ENCODE measurements around the gene MAP6.

The MAP6 gene

DNA sequence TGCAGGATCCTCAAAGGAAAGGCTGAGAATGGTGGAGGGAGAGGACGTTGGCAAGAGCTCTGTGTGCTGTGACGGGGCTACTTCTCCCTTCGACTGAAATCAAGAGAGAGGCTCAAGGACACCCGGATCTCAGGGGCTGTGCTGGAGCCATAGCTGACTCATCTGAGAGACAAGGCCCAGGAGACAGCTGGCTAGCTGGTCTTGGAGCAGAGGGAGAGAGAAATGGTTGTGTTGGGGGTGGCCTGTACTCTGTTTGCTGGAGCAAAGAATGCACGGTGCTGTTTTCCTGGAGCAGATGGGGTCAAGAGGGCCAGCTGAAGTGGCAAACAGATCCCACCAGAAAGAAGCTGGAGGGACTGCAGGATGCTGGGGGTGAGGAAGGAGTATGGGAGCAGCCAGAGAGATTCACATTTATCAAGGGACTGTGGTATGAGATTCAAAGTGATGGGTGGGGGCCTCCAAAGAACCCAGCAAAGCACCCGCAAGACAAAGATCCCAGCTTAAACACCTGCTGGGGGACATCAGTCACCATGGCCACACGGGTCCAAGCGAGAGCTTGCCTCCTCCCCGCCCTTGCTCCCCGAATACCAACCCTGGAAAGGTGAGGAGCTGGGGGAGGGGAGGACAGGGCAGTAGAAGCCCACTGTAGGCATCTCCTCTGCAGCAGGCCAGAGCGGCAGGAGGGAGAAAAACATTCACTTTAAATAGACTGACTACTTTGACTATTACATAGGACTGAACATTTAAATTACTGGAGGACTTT is 40.8 kb downstream of the MAP6 start:
- no peak for DNase-seq

DNA sequence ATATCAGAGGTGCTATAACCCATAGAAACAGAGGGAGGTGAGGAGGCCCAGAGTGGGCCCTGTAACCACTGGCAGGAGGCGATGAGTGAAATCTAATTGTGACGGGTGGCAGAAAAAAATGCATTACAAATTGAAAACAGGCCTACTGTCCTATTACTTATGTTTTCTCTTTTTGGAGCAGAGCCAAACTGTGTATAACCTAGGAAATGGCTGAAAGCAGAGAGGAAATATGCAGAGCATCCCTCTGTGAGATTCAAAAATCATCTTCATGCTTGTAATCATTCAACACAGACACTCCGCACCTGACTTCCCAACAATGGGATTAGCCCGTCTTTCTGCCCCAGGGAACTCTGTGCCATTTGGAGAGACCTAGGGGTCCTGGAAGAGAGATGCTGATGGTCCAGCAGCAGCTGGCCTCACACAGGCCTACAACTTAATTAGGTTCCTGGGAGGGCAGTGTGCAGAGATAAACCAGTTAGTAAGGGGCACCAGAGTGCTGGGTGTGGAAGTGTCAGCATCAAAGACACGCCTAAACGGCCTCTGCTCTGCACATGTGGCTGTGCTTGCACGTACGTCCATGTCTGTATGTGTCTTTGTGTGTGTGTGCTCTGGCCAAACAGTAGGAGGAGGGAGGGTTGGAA is 41.8 kb downstream of the MAP6 start:
- DNase-seq: no peak

DNA sequence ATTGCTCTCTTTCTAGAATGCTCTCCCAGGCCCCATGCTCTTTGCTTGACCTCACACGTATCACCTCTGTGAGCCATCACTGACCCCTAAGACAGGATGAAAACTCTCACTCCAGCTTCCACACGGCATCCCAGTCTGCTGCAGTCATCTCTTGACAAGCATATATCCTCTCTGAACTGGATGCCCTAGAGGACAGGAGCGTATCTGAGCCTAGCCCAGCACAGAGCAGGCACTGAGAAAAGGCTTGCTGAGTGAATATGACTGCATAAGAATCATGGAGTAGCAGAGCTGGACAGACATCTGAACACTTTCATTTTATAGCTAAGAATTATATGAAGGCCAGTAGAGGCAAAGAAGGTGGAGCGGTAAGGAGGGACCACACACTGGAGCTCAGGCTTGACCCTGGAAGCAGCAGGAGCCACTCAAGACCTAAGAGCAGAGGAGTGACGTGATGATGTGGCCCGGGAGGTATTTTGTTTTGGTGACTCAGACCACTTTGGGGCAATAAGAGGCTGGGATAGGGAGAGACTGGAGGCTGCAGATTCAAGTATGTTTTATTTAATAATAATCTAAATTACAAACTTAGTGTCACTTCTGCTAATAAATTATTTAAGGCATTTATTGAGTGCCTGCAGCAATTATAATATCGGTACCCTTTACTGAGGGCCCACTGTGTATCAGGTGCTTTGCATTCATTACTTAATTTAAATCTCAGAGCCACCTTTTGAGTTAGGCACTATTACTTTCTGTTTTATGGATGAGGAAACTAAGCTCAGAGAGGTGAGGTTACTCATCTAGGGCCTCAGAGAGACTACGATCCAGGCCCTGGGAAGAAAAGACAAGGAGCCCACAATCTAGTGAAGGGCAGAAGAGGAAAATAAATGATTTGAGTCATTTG is 42.6 kb downstream of the MAP6 start:
- no peak for DNase-seq

DNA sequence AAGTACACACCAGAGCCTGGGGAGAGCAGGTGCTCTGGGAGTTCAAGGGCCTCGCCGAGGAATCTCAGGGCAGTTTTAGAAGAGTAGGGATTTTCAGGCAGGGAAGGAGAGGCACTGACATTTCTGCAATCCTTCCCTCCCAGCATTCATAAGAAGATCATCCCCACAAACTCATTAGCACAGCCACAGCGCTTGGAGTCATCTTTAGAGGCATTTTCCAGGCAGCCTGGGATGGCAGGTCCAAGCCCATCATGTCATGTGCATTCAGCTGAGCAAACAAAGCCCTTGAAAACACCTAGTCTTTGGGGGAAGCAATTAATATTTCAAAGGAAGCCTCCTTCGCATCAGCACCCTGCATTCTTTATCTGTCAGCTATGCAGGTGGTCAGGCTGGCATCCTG is 43.8 kb downstream of the MAP6 start:
- no peak for DNase-seq

DNA sequence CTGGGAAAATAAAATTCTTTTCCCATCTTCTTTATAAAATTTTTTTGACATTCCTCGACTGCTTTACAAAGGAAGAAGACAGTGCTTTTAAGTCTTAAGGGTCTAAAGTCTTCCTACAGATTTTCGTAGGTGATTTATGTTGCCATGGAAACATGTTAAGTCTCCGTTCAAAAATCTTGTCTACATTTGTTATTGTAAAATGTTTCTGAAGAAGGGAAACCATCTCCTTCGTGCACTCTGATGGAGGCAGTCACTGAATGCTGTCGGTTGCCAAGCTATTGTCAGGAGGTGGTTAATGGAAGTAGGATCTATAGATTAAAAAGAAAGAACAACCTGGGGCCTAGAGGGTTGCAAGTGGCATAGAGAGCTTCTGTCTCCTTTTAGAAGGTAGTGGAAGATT is 52.6 kb downstream of the MAP6 start:
- no peak for DNase-seq

DNA sequence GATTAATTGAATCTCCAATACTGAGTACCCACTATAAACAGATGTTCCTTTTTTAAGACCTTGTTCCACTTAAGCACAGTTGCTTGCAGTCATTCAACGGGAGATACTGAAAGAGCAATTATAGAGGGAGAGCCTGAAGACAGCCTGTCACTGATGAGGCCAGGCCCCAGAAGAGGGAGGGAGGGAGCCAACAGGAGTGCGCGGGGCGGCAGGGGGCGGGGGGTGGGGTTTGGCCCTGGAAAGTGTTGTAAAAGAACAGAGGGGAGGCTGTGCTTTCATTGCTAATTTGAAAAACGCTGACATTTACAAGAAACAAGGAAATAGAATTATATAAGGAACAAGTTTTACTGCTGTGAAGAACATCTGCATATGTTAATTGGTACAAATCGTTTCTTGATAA is 53.1 kb downstream of the MAP6 start:
- DNase-seq: peak; percentile 19

DNA sequence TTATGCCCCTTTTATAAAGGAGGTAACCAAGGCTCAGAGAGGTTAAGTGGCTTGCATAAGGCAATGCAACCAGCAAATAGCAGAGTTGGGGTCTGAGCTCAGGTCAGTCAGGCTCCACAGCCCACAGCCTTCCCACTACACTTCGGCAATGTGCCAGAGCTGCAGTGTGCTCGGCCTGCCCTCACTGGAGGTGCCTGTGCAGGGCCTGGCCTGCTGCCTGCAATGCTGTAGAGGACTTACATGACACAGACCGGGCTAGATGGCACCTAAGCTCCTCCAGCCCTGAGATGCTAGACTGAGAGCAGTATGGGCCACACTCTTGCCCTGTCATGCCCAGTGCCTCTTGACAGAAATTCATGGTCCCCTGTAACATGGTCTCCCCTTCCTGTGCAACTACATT is 57.0 kb downstream of the MAP6 start:
- peak; percentile 23 for DNase-seq

DNA sequence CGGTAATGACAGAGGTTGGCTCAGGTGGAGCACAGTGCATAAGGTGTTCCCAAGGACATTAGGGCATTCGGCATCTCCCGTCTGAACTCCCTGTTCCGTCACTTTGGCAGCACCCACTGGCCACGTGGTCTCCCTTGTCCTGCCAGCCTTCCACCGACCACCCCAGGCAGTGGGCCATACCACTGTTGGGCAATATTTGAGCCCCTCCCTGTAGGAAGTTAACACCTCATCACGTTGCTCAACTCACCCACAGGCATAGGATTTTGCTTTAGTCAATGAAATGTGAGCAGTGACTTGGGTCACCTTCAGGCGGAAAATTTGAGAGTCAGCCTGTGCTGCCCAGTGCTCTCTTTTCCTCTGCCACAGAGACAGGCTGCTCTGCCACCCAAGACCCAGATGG is 62.7 kb downstream of the MAP6 start:
- no peak for DNase-seq

DNA sequence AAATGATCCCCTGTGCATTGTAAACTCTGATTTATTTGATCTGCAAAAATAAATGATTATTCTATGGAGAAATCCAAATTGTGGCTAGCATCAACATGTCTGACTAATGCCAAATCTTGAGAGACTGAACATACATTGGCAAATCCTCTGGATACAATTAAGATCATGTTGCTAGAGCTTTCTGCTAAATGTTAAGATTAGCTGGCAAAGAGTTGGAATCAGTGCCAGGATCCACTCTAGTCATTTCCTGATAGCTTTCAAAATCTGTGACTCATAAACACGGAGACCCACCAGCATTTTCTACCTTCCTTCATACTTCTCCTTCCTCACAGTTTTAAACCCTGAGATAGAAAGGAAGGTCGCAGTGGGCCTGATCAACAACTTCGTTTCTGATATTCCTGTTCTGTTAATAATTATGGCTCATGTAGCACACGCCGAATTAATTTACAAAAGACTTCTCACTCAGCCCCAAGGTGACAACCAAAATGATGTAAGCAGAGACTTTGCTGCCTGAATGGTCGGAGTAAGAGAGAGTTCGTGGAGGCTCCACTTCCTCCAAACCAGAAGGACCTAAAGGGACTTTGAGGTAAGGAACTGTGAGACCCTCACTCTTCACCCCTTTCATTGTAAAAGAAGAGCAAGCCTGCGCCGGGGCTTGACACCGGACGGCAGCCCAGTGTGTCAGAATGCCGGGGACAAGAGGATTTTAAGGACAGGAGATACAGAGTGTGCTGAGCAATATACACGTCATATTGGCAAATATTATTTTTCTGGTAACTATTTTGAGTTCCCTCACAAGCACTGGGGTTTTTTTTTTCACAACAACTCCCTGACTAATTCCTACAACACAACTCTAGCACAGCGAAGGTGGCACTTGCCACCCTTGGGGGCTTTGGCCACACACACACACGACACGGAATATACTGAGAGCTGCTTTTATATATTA is 64.8 kb downstream of the MAP6 start:
- DNase-seq: no peak

DNA sequence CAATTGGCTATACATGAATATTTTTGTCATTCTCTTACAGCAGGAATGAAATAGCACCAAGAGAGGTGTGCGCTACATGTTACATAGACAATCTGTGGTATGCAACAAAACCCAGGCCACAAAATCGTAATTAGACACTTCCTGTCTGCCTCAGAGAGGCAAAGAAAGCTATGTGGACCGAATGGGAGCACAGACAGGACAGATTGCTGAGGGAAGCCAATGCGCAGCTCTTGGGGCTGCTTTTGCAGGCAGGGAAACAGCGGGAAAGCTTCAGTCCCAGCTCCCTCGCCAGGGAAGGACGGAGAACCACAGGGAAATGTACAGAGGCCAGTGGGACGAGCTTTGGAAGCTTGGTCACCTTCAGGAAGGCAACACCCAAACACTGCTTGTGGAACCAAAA is 65.9 kb downstream of the MAP6 start:
- no peak for DNase-seq

DNA sequence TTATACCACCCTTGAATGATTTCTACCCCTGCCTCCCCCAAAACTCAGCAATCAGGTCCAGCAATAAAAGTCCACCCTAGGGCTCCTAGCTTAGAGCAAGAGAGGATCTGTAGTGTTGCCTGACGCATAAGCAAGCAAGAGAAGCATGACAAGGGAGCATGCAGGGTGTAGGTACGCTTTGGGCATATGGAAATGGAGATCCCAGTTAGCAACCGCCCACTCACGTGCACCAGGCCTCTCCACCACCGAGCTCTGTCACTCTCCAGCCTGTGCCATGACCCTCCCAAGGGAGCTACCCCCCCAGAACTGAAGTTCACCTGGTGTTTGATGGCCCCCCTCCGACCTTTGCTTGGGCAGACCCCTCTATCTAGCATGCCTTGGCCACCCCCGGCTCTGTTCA is 67.3 kb downstream of the MAP6 start:
- DNase-seq: no peak

DNA sequence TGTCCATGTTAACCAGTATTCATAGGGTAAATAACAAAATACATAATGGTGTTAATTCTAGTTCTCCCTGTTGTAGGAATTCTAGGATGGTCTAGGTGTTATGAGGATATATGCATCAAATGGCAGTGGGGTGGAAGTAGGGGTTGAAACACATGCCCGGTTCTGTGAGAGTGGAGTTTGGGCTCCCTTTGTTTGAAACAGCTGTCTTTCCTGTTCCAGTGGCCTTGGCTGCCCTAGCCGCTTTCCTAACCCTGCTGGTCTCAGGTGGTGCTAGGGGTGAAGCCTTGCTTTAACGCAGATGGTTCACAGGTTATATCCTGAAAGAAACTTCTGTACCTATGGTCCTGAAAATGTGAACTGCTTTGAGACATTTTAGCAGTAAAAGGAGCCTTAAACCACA is 68.5 kb downstream of the MAP6 start:
- no peak for DNase-seq

DNA sequence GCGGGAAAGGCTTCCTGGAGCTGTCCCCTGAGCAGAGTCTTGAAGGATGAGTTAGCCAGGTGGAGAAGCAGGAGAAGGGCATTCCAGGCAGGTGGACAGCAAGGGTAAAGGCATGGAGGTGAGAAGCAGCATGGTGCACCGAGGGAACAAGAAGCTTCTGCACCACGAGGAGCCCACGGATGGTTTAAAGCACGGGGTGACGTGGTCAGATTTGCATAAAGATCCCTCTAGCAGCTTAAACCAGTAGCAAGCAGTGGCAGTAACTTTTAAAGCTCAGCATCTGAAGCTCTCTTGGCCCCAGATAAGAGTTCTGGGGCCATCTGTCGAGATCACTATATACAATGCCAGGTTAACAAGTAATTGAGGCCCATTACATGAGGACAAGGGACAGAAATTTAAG is 69.9 kb downstream of the MAP6 start:
- DNase-seq: no peak

DNA sequence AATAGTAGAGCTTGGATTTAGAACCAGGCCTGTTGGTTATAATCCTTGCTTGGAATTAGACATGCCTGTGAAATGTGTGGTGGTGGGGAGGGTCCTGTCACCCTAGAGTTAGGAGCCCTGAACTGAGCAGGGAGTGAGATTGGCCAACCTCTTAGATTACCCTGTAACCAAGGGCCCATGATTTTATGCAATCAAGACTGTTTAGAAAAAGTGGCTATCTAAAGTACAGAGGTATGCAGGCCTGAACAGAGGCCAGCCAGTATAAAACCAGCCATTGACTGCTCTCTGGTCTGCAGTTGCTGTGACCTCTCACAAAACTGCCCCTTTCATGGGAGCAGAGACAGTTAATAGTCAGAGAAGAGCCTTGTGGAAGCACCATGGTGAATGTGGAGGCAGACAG is 70.6 kb downstream of the MAP6 start:
- DNase-seq: no peak

DNA sequence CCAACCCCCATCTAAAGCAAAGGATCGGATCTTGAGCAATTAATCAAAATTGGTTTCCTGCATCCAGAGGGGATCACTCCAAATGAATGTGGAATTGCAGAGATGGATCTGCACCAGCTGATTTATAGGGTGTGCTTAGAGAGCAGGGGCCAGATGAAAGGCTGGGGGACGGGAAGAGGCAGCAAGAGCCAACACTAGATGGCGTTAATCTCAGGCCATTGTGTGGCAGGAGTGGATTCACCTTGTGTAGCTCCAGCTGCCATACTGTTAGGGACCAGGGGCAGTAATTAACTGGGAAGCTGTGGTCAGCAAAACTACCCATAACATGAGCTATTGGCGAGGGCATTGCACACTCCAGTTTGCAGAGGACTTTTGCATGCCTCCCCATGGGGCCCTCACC is 71.2 kb downstream of the MAP6 start:
- peak; percentile 72 for DNase-seq

DNA sequence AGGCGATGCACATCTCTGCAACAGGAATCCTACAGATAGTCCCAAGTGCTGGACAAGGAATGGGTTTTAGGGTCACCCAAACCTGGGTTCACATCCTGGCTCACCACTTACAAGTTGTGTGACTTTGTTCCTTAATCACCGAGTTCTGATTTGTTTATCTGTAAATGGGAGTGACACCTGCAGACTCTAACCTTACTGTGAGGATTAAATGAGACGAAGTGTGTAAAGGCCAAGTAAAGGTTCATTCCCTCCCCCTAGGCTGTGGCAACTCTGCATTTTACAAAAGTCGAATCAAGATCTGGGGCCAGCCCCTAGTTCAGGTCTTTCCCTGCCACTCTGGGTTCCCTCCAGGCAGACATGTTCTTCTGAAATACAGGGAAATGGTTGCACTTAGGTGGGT is 71.9 kb downstream of the MAP6 start:
- no peak for DNase-seq

DNA sequence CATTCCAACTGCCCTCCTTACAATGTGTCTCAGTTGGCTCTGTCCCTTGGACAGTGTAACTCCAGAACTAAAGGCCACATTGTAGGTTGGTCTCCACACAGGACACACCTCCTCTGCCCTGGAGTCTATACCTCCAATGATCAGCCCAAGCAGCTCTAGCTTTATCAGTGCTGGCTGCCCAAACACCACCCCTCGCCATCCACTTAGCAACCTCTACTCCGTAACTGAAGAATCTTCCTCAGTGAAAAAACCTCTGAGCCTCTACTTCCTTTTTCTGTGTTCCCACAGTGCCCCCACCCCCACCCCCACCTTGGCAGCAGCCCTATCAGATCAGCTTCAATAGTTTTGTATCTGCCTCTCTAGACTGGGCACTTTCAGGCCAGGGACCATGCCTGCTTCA is 73.4 kb downstream of the MAP6 start:
- no peak for DNase-seq

DNA sequence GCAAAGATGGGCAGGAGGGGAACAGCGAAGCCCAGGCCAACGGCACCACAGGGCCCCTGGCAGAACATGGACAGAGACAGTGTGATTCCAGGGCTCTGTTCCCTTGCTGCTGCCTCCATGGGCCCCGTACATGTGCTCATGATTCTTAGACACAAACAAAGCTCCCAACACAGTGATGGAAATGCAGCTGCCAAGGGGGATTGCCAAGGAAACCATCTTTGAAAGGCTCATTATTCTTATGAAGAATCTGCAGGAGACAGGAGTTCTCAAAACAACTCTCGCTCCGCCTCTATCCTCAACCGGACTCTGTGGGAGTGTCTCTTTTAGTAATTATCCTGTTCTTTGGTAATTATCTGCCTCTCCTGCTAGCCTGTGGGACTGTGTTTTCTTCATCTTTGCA is 74.6 kb downstream of the MAP6 start:
- DNase-seq: no peak

DNA sequence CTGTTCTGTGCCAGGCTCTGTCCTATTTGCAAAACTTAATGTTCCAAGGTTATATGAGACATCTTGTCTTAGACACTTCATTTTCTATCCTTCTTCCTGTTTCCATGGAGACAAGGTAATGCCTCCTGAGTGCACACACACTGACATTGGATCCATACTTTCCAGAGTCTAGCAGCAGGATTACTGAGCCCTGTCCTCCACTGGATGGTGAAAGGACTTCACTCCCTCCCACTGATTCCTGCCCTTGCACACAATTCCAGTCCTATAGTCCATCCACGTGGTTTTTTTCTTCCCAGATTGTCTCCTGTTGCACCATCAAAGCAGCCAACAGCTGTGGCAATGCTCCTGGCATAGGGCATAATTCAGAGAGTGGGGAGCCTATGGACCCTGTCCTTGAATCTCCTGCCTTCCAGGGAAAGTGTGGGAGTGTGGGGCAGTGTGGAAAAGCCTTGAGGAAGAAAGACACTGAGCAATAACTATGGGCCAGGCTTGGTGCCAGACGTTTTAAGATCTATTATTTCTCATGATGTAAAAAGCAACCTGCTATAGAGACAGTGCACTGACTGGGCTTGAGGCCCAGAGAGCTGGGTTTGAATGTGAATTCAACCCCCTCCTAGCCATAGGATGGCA is 75.4 kb downstream of the MAP6 start:
- no peak for DNase-seq

DNA sequence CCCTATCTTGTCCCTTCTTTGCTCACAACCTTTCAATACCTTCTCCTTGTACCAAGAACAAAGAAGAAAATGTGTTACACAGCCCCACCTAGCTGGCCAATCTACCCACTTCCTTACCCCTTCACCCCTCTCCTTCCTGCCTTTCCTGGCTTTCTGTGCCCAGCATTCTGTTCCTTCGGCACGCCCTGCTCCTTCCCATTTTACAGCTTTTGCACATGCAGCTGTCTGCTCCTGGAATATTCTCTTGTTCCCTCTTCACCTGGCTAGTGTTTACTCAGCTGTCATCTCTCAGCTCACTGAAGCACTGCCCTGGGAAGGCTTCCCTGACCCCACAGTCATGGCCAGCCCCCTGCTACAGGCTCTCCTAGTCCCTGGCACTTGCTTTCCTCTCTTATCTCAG is 76.1 kb downstream of the MAP6 start:
- DNase-seq: no peak

DNA sequence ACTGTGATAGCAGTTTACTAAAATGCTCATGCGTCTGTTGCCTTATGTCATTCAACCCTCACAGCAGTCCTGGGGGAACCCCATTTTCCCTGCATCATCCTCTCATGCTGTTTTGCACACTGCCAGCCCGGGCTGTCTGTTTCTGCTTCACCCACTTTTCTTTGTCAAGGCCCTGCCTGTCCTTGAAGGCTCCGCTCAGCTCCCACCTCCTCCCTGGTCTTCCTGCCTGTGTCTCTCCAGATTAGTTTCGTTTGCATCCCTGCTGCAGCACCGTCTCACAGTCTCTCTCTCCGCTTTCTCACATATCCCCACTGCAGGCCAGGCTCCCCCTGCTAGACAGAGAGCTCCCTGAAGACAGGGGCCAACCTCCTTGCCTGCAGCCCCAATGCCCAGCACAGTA is 76.9 kb downstream of the MAP6 start:
- no peak for DNase-seq

DNA sequence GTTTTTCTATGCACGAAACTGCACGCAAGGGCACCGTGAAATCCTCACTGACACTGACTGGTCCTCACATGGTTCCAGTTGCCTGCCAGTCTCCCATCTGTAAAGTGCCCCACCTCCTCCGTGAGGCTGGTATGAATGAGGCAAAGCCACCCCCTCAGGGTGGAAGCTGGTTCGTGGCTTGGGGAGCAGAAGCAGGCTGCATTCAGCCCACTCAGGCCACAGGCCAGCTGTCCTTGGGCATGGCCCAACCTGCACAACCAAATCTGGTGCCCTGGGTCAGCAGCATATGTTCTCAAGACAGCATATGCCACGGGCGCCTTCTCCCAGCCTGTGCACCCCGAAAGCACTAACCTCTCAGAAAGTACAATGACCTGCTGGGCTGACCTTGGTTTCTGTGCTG is 77.5 kb downstream of the MAP6 start:
- no peak for DNase-seq

Data from RPMI8226 (cell line).